SK-N-SH (cell line): Measurements from ENCODE around the gene TMPRSS13. TPM values are rescaled to one million over a fixed set of nuclear protein-coding genes. Genes with fewer than 3 reads are reported as not detected.

ENCODE experiments used
- CTCF ChIA-PET: fragments of 300-600, 350-600 bp; formaldehyde crosslinking; extraction: SDS; loops from one replicate; lab custom pipeline; 2021; lab: Yijun Ruan, JAX
- POLR2A ChIA-PET: fragments of 350-600 bp; sonication (Branson Sonifier 250); formaldehyde crosslinking; extraction: SDS; loops from one replicate; lab custom pipeline; 2020; ENCODE audit warnings: antibody characterized with exemption, inconsistent platforms; lab: Yijun Ruan, JAX
- DNase-seq: peaks from one replicate; pipeline ENCODE4 v3.0.0; 2012
- H2AFZ ChIP-seq: fragments of 200-600 bp; sonication (generic); 2 replicates; pipeline ENCODE4 v1.8.1; 2016; ENCODE audit warnings: antibody characterized with exemption, mild to moderate bottlenecking, low read depth
- H3F3A ChIP-seq: fragments of 200-600 bp; sonication (generic); replicated peaks from 2 replicates; pipeline ENCODE3; 2016; ENCODE audit warnings: antibody characterized with exemption, mild to moderate bottlenecking; ENCODE audit not compliant: insufficient read depth
- H3K27ac ChIP-seq, 2 experiments: fragments of 200-500 bp in 1 of 2; fragments of 200-600 bp in 1 of 2; sonication (Bioruptor generic) in 1 of 2; sonication (generic), shearing (Covaris generic) in 1 of 2; 2 replicates each; pipeline versions ENCODE4 v1.5.1 to v1.6.1; 2014 to 2016; ENCODE audit warnings: low read depth in 2 of 2, inconsistent platforms in 1 of 2, low read length in 1 of 2, mild to moderate bottlenecking in 1 of 2, mixed read lengths in 1 of 2
- H3K27me3 ChIP-seq: fragments of 200-600 bp; sonication (generic), shearing (Covaris generic); 2 replicates; pipeline ENCODE4 v1.6.1; 2016; ENCODE audit warnings: mixed run types; ENCODE audit not compliant: insufficient read depth
- H3K36me3 ChIP-seq, 2 experiments: fragments of 200-500 bp in 1 of 2; fragments of 200-600 bp in 1 of 2; sonication (Bioruptor generic) in 1 of 2; sonication (generic) in 1 of 2; replicated peaks in 1 of 2; 2 replicates each; pipeline versions ENCODE3 to v1.5.1; 2014 to 2016; ENCODE audit warnings: low read length in 1 of 2, mild to moderate bottlenecking in 1 of 2; ENCODE audit not compliant: insufficient read depth in 2 of 2, control insufficient read depth in 1 of 2
- H3K4me1 ChIP-seq, 2 experiments: fragments of 200-500 bp in 1 of 2; fragments of 200-600 bp in 1 of 2; sonication (Bioruptor generic) in 1 of 2; sonication (generic), shearing (Covaris generic) in 1 of 2; 2 replicates each; pipeline versions ENCODE4 v1.5.1 to v1.6.1; 2014 to 2016; ENCODE audit warnings: low read depth in 1 of 2, low read length in 1 of 2, mixed run types in 1 of 2; ENCODE audit not compliant: insufficient read depth in 2 of 2, control insufficient read depth in 1 of 2
- H3K4me2 ChIP-seq: fragments of 200-600 bp; sonication (generic), shearing (Covaris generic); 2 replicates; pipeline ENCODE4 v1.6.1; 2017; ENCODE audit warnings: mixed run types
- H3K4me3 ChIP-seq, 2 experiments: fragments of 200-500 bp in 1 of 2; fragments of 200-600 bp in 1 of 2; sonication (Bioruptor generic) in 1 of 2; sonication (generic), shearing (Covaris generic) in 1 of 2; 2 replicates each; pipeline versions ENCODE4 v1.5.1 to v1.8.1; 2014 to 2016; ENCODE audit warnings: low read depth in 2 of 2, inconsistent platforms in 1 of 2, low read length in 1 of 2, mild to moderate bottlenecking in 1 of 2, mixed read lengths in 1 of 2, moderate library complexity in 1 of 2
- H3K79me2 ChIP-seq: fragments of 200-600 bp; sonication (generic); 2 replicates; pipeline ENCODE4 v1.8.1; 2017; ENCODE audit warnings: mild to moderate bottlenecking; ENCODE audit not compliant: insufficient read depth
- H3K9ac ChIP-seq: fragments of 200-600 bp; sonication (generic); 2 replicates; pipeline ENCODE4 v1.6.1; 2017; ENCODE audit warnings: mixed run types
- H3K9me2 ChIP-seq: fragments of 200-600 bp; sonication (generic); 2 replicates; pipeline ENCODE4 v1.6.1; 2017; ENCODE audit warnings: mixed run types
- H3K9me3 ChIP-seq: fragments of 200-600 bp; sonication (generic); 2 replicates; pipeline ENCODE4 v1.6.1; 2017; ENCODE audit warnings: mixed run types, mild to moderate bottlenecking, moderate library complexity
- H4K20me1 ChIP-seq: fragments of 200-600 bp; sonication (generic); 2 replicates; pipeline ENCODE4 v1.6.1; 2017; ENCODE audit warnings: mild to moderate bottlenecking, mixed run types; ENCODE audit not compliant: insufficient read depth
- CTCF ChIP-seq: fragments of 200-600 bp; sonication (generic); IDR thresholded peaks from 2 replicates; pipeline ENCODE4 v1.6.1; 2017; ENCODE audit warnings: antibody characterized with exemption, mild to moderate bottlenecking, moderate library complexity
- ELF1 ChIP-seq: IDR thresholded peaks from 2 replicates; pipeline ENCODE4 v1.4.0; 2012
- EP300 ChIP-seq, 2 experiments: IDR thresholded peaks; 2 replicates each; pipeline versions ENCODE4 v1.4.0 to v1.6.1; 2012; ENCODE audit warnings: borderline replicate concordance in 1 of 2, low read depth in 1 of 2, low read length in 1 of 2
- EZH2phosphoT487 ChIP-seq: fragments of 200-600 bp; sonication (generic); IDR thresholded peaks from 2 replicates; pipeline ENCODE4 v1.6.1; 2017; ENCODE audit warnings: low read depth, mixed run types, mild to moderate bottlenecking, antibody characterized with exemption, moderate library complexity, borderline replicate concordance
- FOXJ3 ChIP-seq: sonication (generic); formaldehyde crosslinking; IDR thresholded peaks from 2 replicates; pipeline ENCODE4 v1.5.1; 2020; ENCODE audit warnings: mild to moderate bottlenecking, missing genetic modification reagents
- GABPA ChIP-seq: IDR thresholded peaks from 2 replicates; pipeline ENCODE4 v1.4.0; 2012; ENCODE audit warnings: low read depth, mild to moderate bottlenecking
- GATA2 ChIP-seq: sonication (generic); formaldehyde crosslinking; IDR thresholded peaks from 2 replicates; pipeline ENCODE4 v1.5.0; 2020; ENCODE audit warnings: mild to moderate bottlenecking, missing genetic modification reagents
- JUND ChIP-seq: IDR thresholded peaks from 2 replicates; pipeline ENCODE4 v1.4.0; 2012
- MAX ChIP-seq: IDR thresholded peaks from 2 replicates; pipeline ENCODE4 v1.4.0; 2012; ENCODE audit warnings: low read depth
- MXI1 ChIP-seq: IDR thresholded peaks from 2 replicates; pipeline ENCODE4 v1.6.1; 2012; ENCODE audit warnings: mild to moderate bottlenecking, low read depth, low read length, improper control_type of control experiment
- NFIC ChIP-seq: IDR thresholded peaks from 2 replicates; pipeline ENCODE4 v1.4.0; 2012; ENCODE audit warnings: borderline replicate concordance
- PBX3 ChIP-seq: IDR thresholded peaks from 2 replicates; pipeline ENCODE4; 2012
- RAD21 ChIP-seq: IDR thresholded peaks from 2 replicates; pipeline ENCODE4 v1.6.1; 2012; ENCODE audit warnings: mild to moderate bottlenecking, low read length
- RCOR1 ChIP-seq: fragments of 150-350 bp; IDR thresholded peaks from 2 replicates; pipeline ENCODE4 v1.6.1; 2017; ENCODE audit warnings: antibody characterized with exemption, low read length
- RXRA ChIP-seq: IDR thresholded peaks from 2 replicates; pipeline ENCODE4 v1.4.0; 2012; ENCODE audit warnings: low read depth, mild to moderate bottlenecking, borderline replicate concordance
- TCF12 ChIP-seq: IDR thresholded peaks from 2 replicates; pipeline ENCODE4 v1.4.0; 2012
- TEAD4 ChIP-seq: IDR thresholded peaks from 2 replicates; pipeline ENCODE4 v1.4.0; 2012; ENCODE audit warnings: mild to moderate bottlenecking, borderline replicate concordance; ENCODE audit not compliant: insufficient read depth
- YY1 ChIP-seq: IDR thresholded peaks from 2 replicates; pipeline ENCODE4 v1.4.0; 2012; ENCODE audit warnings: low read depth, mild to moderate bottlenecking
- ZBTB33 ChIP-seq: IDR thresholded peaks from 2 replicates; pipeline ENCODE4 v1.4.0; 2012; ENCODE audit warnings: low read depth, borderline replicate concordance
- WGBS: methylation state at CpG from one replicate; pipeline ENCODE4 v1.1.6; 2017; ENCODE audit warnings: low lambda C conversion rate; 5-methylcytosine and 5-hydroxymethylcytosine counted together
- polyA plus RNA-seq, 3 experiments: library from polyadenylated mRNA; depleted of rRNA; stranded (reverse); fragments of >200 nt; gene quantifications; 2 replicates each; pipeline ENCODE4 v1.2.3, GENCODE V29; 2012

The TMPRSS13 gene
- polyA plus RNA-seq, 1 of the 3 experiments (the other 2 are of a cell fraction): not detected

- CTCF ChIA-PET: interaction anchor here (1.0 to 1.5 kb wide), 2 partner anchors 30 to 132 kb away, joined by 4 read pairs; no protein-coding TSS in a partner anchor
- Histone ChIP-seq H3K9me3 (no peaks in the 10 kb centered on the region), H3K27me3 (peaks cover 5% of the 10 kb centered on the region; the same call in 1 of the 2 replicates), H3K36me3 (no peaks in the 10 kb centered on the region), H4K20me1 (no peaks in the 10 kb centered on the region), H3K9me2 (no peaks in the 10 kb centered on the region)
- POLR2A ChIA-PET: no interaction called here
- WGBS: 34% methylated on average over 4 of the region's 4 CpGs
- TF ChIP-seq MAX: no peak
- TF ChIP-seq TEAD4: no peak
- TF ChIP-seq RAD21: no peak
- TF ChIP-seq NFIC: no peak
- TF ChIP-seq EP300 (IDR thresholded peaks at IDR 0.05; ENCODE audit: borderline replicate concordance in 1 of 2, low read depth in 1 of 2, low read length in 1 of 2): no peak
- TF ChIP-seq EZH2phosphoT487: no peak
- TF ChIP-seq GATA2: no peak
- no peak for TF ChIP-seq CTCF
- TF ChIP-seq MXI1: no peak
- TF ChIP-seq GABPA: no peak
- no peak for TF ChIP-seq RXRA
- no peak for TF ChIP-seq TCF12
- no peak for TF ChIP-seq FOXJ3 (CRISPR knock-in tag)
- no peak for TF ChIP-seq PBX3
- TF ChIP-seq YY1: no peak
- TF ChIP-seq ELF1: no peak
- TF ChIP-seq, all 33 proteins: peak for 0
- Histone ChIP-seq H3K79me2 (no peaks in the 10 kb centered on the region), H3F3A (no peaks in the 10 kb centered on the region), H3K4me3 (no peak overlapping the region), H2AFZ (no peak overlapping the region), H3K4me2 (no peak overlapping the region), H3K27ac (no peak overlapping the region), H3K4me1 (peaks cover 0 to 4% of the 10 kb centered on the region in 2 experiments; a peak in 1 of 4 replicates), H3K9ac (no peak overlapping the region)
- no peak for DNase-seq
These were observed 47.2 kb upstream of the TMPRSS13 start for GRCh38 chr11:117976445-117976844.

- Histone ChIP-seq H3K4me2 (no peak overlapping the region), H2AFZ (no peak overlapping the region), H3K4me1 (no peaks in the 10 kb centered on the region; a peak in 1 of 4 replicates), H3K79me2 (no peaks in the 10 kb centered on the region), H3K9me2 (no peaks in the 10 kb centered on the region), H3K9ac (no peak overlapping the region), H3K36me3 (no peaks in the 10 kb centered on the region), H3K27me3 (no peaks in the 10 kb centered on the region; the same call in 1 of the 2 replicates), H4K20me1 (no peaks in the 10 kb centered on the region), H3K27ac (no peak overlapping the region), H3F3A (no peaks in the 10 kb centered on the region), H3K9me3 (no peaks in the 10 kb centered on the region), H3K4me3 (no peak overlapping the region)
- TF ChIP-seq NFIC: no peak
- no peak for TF ChIP-seq EP300 (IDR thresholded peaks at IDR 0.05; ENCODE audit: borderline replicate concordance in 1 of 2, low read depth in 1 of 2, low read length in 1 of 2)
- TF ChIP-seq JUND: no peak
- no peak for TF ChIP-seq RCOR1
- no peak for TF ChIP-seq ZBTB33
- no peak for TF ChIP-seq CTCF
- no peak for DNase-seq
- ChIA-PET POLR2A (no interaction called here), CTCF (interaction anchor here (1.4 kb wide), 1 partner anchor 23 kb away, joined by 3 read pairs; no protein-coding TSS in a partner anchor)
- WGBS: 63% methylated on average over 4 of the region's 4 CpGs
These were observed 44.3 kb upstream of the TMPRSS13 start for GRCh38 chr11:117973503-117973860.
